Neural progenitor cell (in vitro differentiated cells): ENCODE measurements around the gene RIOK1. TPM values are rescaled to one million over a fixed set of nuclear protein-coding genes. Genes with fewer than 3 reads are reported as not detected.

Experiments
- DNase-seq: peaks from one replicate; pipeline ENCODE4 v3.0.0-alpha.2; 2016; ENCODE audit warnings: low spot score
- H2AFZ ChIP-seq: fragments of 200-600 bp; sonication (generic); replicated peaks from 2 replicates; pipeline ENCODE4 v1.6.1; 2016; ENCODE audit warnings: antibody characterized with exemption
- H3F3A ChIP-seq: fragments of 200-600 bp; sonication (generic); 2 replicates; pipeline ENCODE4 v1.6.1; 2016; ENCODE audit warnings: antibody characterized with exemption, low read depth
- H3K27ac ChIP-seq: fragments of 200-600 bp; sonication (generic); 2 replicates; pipeline ENCODE4 v1.5.1; 2016; ENCODE audit warnings: mild to moderate bottlenecking
- H3K27me3 ChIP-seq: fragments of 200-600 bp; sonication (generic); 2 replicates; pipeline ENCODE4 v1.6.1; 2016; ENCODE audit warnings: mild to moderate bottlenecking, moderate library complexity
- H3K36me3 ChIP-seq: fragments of 200-600 bp; sonication (generic); 2 replicates; pipeline ENCODE4 v1.5.1; 2016
- H3K4me1 ChIP-seq: fragments of 200-600 bp; sonication (generic); 2 replicates; pipeline ENCODE4 v1.6.1; 2016; ENCODE audit warnings: mixed run types
- H3K4me2 ChIP-seq: fragments of 200-600 bp; sonication (generic); 2 replicates; pipeline ENCODE4 v1.6.1; 2016
- H3K4me3 ChIP-seq: fragments of 200-600 bp; sonication (generic); 2 replicates; pipeline ENCODE4 v1.5.1; 2016
- H3K79me2 ChIP-seq: fragments of 200-600 bp; sonication (generic); 2 replicates; pipeline ENCODE4 v1.6.1; 2016; ENCODE audit warnings: low read depth
- H3K9ac ChIP-seq: fragments of 200-600 bp; sonication (generic); 2 replicates; pipeline ENCODE4 v1.6.1; 2016
- H3K9me3 ChIP-seq: fragments of 200-600 bp; sonication (generic); 2 replicates; pipeline ENCODE4 v1.5.1; 2016; ENCODE audit warnings: low read depth
- H4K20me1 ChIP-seq: fragments of 200-600 bp; sonication (generic); 2 replicates; pipeline ENCODE4 v1.6.1; 2016; ENCODE audit warnings: low read depth
- H3K27ac Mint-ChIP-seq: 3 replicates; pipeline ENCODE4 v1.8.0; 2021; ENCODE audit warnings: mixed read lengths
- H3K27me3 Mint-ChIP-seq: 2 replicates; pipeline ENCODE4 v1.8.0; 2022; ENCODE audit warnings: low read depth, mild to moderate bottlenecking, inconsistent platforms, moderate library complexity, mixed read lengths; ENCODE audit not compliant: insufficient read depth
- H3K36me3 Mint-ChIP-seq: 3 replicates; pipeline ENCODE4 v1.8.0; 2021; ENCODE audit warnings: mixed read lengths
- H3K4me1 Mint-ChIP-seq: 3 replicates; pipeline ENCODE4 v1.8.0; 2021; ENCODE audit warnings: mixed read lengths
- H3K4me3 Mint-ChIP-seq: 3 replicates; pipeline ENCODE4 v1.8.0; 2021; ENCODE audit warnings: mild to moderate bottlenecking, moderate library complexity, mixed read lengths
- H3K9me3 Mint-ChIP-seq: 3 replicates; pipeline ENCODE4 v1.8.0; 2020; ENCODE audit warnings: mixed read lengths
- EZH2 ChIP-seq: fragments of 200-600 bp; sonication (generic); IDR thresholded peaks from 2 replicates; pipeline ENCODE4 v1.6.1; 2017; ENCODE audit warnings: antibody characterized with exemption, mild to moderate bottlenecking, moderate library complexity
- EZH2phosphoT487 ChIP-seq: fragments of 200-600 bp; sonication (generic); IDR thresholded peaks from 2 replicates; pipeline ENCODE4 v1.6.1; 2017; ENCODE audit warnings: antibody characterized with exemption
- total RNA-seq: library from RNA; depleted of rRNA; stranded (reverse); fragments of >200 nt; gene quantifications from 2 replicates; pipeline ENCODE4 v1.2.3, GENCODE V29; 2015; ENCODE audit warnings: low replicate concordance
- TF ChIP-seq, protein P1 (sequence below): fragments of 200-600 bp; sonication (generic); IDR thresholded peaks from 2 replicates; pipeline ENCODE4 v1.5.1; 2017; ENCODE audit warnings: antibody characterized with exemption, mild to moderate bottlenecking

Gene RIOK1
- total RNA-seq, 1 donor from 2014 or later = 21.5 TPM

DNA sequence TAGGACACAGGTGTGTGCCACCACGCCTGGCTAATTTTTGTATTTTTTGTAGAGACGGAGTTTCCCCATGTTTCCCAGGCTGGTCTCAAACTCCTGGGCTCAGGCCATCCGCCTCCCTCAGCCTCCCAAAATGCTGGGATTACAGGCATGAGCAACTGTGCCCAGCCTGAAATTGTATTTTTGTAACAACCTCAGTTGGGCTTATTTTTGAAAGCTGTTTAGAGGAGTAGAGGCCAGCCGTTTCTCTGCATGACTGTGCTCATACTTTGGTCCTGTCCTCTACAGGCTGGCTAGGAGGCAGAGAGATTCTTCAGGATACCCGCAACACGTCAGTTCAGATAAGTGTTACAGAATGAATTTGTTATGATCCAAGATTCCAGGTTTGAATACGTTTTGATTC, 22.2 kb upstream of the RIOK1 start:
- H3K36me3 Mint-ChIP-seq = no peaks in the 10 kb centered on the region
- Histone ChIP-seq H2AFZ (no peak overlapping the region), H3K4me1 (no peaks in the 10 kb centered on the region), H3F3A (no peaks in the 10 kb centered on the region), H3K27ac (no peak overlapping the region), H3K36me3 (no peaks in the 10 kb centered on the region), H3K79me2 (no peaks in the 10 kb centered on the region), H3K9ac (no peak overlapping the region), H3K4me3 (no peak overlapping the region), H3K9me3 (no peaks in the 10 kb centered on the region), H4K20me1 (no peaks in the 10 kb centered on the region), H3K4me2 (no peak overlapping the region), H3K27me3 (no peaks in the 10 kb centered on the region)
- H3K27me3 Mint-ChIP-seq = no peaks in the 10 kb centered on the region
- no peak for DNase-seq
- TF ChIP-seq, protein P1, sequence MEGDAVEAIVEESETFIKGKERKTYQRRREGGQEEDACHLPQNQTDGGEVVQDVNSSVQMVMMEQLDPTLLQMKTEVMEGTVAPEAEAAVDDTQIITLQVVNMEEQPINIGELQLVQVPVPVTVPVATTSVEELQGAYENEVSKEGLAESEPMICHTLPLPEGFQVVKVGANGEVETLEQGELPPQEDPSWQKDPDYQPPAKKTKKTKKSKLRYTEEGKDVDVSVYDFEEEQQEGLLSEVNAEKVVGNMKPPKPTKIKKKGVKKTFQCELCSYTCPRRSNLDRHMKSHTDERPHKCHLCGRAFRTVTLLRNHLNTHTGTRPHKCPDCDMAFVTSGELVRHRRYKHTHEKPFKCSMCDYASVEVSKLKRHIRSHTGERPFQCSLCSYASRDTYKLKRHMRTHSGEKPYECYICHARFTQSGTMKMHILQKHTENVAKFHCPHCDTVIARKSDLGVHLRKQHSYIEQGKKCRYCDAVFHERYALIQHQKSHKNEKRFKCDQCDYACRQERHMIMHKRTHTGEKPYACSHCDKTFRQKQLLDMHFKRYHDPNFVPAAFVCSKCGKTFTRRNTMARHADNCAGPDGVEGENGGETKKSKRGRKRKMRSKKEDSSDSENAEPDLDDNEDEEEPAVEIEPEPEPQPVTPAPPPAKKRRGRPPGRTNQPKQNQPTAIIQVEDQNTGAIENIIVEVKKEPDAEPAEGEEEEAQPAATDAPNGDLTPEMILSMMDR = no peak
- TF ChIP-seq EZH2 (no peak), EZH2phosphoT487 (no peak)
- H3K4me1 Mint-ChIP-seq = no peaks in the 10 kb centered on the region
- H3K27ac Mint-ChIP-seq = no peak overlapping the region
- H3K4me3 Mint-ChIP-seq = no peak overlapping the region
- H3K9me3 Mint-ChIP-seq = no peaks in the 10 kb centered on the region

DNA sequence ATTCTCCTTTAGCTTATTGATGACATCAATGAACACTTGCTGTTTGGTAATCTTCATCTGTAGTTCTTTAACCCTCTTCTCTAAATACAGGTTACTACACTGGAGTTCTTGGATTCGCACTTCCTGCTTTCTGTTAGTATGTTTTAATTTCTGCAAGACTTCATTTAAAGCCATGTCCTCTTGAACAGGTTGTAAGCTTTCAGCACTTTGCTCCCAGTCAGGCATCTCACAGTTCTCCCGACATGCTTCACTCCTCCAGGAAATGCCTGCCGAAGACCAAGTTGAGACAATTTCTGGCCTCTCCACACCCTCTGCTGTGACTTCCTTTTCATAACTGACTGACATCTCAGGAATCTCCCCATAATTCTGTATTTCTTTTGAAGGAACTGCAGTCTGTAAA, 15.9 kb upstream of the RIOK1 start:
- Histone ChIP-seq H3K4me1 (no peaks in the 10 kb centered on the region), H3K9me3 (no peaks in the 10 kb centered on the region), H3K36me3 (no peaks in the 10 kb centered on the region), H3F3A (no peaks in the 10 kb centered on the region), H3K4me3 (no peak overlapping the region), H3K9ac (no peak overlapping the region), H3K27ac (no peak overlapping the region), H4K20me1 (no peaks in the 10 kb centered on the region), H2AFZ (peak overlapping the region; percentile 40), H3K79me2 (no peaks in the 10 kb centered on the region), H3K4me2 (no peak overlapping the region), H3K27me3 (no peaks in the 10 kb centered on the region)
- TF ChIP-seq EZH2phosphoT487 = no peak
- TF ChIP-seq EZH2 = no peak
- TF ChIP-seq, protein P1 = no peak
- Mint-ChIP-seq H3K27me3 (peaks cover 2% of the 10 kb centered on the region), H3K9me3 (no peaks in the 10 kb centered on the region), H3K4me1 (no peaks in the 10 kb centered on the region), H3K36me3 (no peaks in the 10 kb centered on the region), H3K27ac (no peak overlapping the region), H3K4me3 (no peak overlapping the region)
- DNase-seq = no peak

DNA sequence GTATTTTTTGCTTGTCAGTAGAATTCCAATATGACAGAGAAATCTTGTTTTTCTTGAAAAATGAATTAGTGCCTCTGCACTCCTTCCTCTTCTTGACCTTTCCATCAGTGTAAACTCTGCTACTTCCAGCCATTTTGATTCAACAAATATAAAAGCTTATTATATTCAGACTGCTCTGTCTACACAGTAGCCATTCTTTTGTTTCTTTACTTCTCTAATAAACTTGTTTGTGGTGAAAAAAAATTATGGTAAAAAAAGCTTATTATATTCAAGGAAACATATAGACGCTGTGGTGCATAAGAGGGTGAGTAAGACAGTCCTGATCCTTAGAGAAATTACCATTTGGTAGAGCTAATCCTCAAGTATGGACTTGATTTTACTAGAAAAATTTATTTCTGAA, 11.6 kb upstream of the RIOK1 start:
- Mint-ChIP-seq H3K27me3 (peaks cover 3% of the 10 kb centered on the region), H3K27ac (no peak overlapping the region), H3K4me1 (no peaks in the 10 kb centered on the region), H3K4me3 (no peak overlapping the region), H3K9me3 (no peaks in the 10 kb centered on the region), H3K36me3 (no peaks in the 10 kb centered on the region)
- Histone ChIP-seq H3K4me1 (no peaks in the 10 kb centered on the region), H2AFZ (no peak overlapping the region), H3F3A (no peaks in the 10 kb centered on the region), H3K36me3 (no peaks in the 10 kb centered on the region), H3K9ac (no peak overlapping the region), H3K9me3 (no peaks in the 10 kb centered on the region), H3K4me2 (no peak overlapping the region), H4K20me1 (no peaks in the 10 kb centered on the region), H3K27me3 (no peaks in the 10 kb centered on the region), H3K27ac (no peak overlapping the region), H3K4me3 (no peak overlapping the region), H3K79me2 (no peaks in the 10 kb centered on the region)
- no peak for DNase-seq
- TF ChIP-seq EZH2phosphoT487 (no peak), EZH2 (no peak)
- TF ChIP-seq, protein P1 = no peak

DNA sequence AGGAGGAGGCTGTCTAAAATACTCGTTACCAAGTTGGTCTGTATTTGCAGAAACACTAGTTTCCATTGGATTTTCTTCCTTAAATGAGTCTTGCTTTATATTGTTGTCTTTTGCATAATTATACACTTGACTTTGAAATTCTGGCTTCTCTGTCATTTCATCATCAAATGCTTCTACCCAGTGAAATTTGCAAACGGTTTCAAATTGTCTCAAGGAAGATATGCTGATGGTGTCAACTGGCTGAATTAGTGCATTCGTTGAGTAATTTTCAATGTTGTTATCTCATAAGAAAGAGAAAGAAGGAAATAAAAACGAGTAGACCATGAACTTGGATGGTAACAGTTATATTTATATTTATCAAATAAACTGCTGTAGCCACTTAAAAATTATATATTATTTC, 10.9 kb upstream of the RIOK1 start:
- no peaks in the 10 kb centered on the region for H3K36me3 Mint-ChIP-seq
- Histone ChIP-seq H2AFZ (no peak overlapping the region), H3K79me2 (no peaks in the 10 kb centered on the region), H3K4me1 (no peaks in the 10 kb centered on the region), H3K9ac (no peak overlapping the region), H3K4me2 (no peak overlapping the region), H3F3A (no peaks in the 10 kb centered on the region), H3K27me3 (no peaks in the 10 kb centered on the region), H4K20me1 (no peaks in the 10 kb centered on the region), H3K27ac (no peak overlapping the region), H3K9me3 (no peaks in the 10 kb centered on the region), H3K4me3 (no peak overlapping the region), H3K36me3 (no peaks in the 10 kb centered on the region)
- peaks cover 3% of the 10 kb centered on the region for H3K27me3 Mint-ChIP-seq
- DNase-seq = no peak
- no peaks in the 10 kb centered on the region for H3K9me3 Mint-ChIP-seq
- H3K27ac Mint-ChIP-seq = no peak overlapping the region
- no peak overlapping the region for H3K4me3 Mint-ChIP-seq
- TF ChIP-seq, protein P1 = no peak
- TF ChIP-seq EZH2phosphoT487 (no peak), EZH2 (no peak)
- H3K4me1 Mint-ChIP-seq = no peaks in the 10 kb centered on the region
